ENCODE results near the gene ATP2A3.

ATP2A3 gene

DNA sequence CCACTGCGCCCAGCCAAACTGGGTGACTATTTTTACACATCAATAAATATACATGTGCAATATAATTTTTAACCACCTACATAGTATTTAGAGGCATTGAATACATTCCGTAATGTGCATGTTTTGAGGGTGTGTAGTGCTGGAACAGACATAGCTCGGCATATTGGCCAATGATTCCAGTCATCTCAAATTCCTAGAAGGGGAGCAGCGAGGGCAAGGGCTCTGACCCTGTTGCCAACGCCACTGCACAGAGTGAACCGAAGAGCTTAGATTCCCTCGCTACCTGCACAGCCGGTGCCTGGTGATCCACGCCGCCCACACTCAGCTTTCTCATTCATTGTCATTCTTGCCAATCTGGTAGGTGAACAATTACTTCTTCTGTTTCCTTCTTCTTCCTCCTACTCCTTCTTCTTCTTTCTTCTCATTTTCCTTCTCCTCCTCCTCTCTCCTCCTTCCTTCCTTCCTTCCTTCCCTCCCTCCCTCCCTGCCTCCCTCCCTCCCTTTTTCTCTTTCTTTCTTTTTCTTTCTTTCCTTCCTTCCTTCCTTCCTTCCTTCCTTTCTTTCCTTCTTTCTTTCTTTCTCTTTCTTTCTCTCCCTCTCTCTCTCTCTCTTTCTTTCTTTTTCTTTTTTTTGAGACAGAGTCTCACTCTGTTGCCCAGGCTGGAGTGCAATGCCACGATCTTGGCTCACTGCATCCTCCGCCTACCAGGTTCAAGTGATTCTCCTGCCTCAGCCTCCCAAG, 26.3 kb upstream of the ATP2A3 start:
- DNase-seq: no peak

DNA sequence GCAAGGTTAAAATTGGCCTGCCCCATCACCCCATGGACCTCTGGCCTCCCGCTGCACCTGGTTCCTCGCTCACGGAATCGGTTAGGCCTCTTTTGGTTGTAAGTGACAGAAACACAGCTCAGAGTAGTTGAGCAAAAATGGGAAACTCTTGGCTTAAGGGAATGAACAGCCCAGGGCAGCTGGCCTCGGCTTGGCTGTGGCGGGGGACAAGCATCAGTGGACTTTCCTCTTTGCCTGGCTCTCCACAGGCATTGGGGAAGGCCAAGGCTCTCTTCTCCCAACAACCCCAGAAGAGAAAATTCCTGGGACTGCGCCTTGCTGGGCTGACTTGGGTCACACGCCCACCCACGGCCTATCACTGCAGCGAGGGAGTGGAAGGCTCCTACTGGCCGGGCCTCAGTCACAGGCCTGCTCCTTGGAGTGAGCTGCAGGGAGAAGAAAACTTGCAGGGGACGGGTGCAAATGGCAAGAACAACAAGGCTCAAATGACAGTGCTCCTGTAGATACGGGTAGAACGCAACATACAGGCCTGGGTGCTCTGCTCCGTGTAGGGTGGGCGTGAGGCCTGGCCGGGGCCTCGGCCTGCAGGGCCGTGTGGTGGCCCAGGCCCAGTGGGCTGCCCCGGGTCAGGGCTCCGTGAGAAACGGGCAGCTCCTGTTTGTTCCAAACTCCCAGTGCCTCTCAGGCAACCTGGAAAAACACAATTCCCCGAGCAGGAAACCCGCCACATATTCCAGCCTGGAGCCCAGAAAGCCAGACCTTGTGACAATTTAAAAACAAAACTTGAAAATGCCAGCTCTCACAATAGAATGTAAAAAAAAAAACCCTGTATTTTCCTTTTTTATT, 25.0 kb upstream of the ATP2A3 start:
- no peak for DNase-seq

DNA sequence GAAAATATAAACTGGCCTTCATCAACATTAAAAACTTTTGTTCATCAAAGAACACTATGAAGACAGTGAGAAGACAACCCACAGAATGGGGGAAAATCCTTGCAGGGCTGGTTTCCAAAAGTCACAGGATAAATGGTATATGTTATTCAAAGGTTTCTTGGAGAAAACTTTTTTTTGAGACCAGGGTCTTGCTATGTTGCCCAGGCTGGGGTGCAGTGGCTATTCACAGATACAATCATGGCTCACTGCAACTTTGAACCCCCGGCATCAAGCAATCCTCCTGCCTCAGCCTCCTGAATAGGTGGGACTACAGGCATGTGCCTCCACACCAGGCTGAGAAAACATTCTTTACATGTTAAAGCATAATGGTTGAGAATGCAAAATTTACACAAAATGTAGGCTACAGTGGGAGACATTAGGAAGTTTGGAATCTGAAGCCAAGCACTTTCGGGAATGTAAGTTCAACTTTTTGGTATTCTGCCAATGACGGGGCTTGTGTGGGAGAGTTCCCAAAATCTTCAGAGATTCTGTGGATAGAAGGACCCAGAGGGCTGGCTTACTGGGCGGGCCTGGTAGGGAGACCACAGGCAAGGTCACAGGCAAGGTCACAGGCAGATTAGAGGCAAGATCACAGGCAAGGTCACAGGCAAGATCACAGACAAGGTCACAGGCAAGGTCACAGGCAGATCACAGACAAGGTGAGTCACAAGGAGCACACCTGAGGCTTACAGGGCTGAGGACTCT, 24.2 kb upstream of the ATP2A3 start:
- no peak for DNase-seq

DNA sequence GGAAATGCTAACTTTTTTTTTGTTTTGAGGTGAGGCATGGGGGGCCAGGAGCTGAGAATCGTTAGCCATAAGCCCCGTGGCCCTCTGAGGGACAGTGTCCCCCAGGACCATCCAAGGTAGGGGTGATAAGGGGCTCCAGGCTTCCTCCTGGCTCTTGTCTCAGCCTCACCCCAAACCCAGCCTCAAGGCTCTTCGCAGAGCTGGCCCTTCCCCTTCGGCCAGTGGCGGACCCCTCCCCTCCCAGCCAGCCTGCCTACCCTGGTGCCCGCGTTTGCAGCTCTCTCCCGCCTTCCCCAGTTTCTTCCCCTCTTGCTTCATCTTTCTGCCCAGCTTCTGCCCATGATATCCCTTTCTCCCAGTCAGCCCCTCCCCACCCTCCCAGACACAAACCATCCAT, 22.7 kb upstream of the ATP2A3 start:
- no peak for DNase-seq

DNA sequence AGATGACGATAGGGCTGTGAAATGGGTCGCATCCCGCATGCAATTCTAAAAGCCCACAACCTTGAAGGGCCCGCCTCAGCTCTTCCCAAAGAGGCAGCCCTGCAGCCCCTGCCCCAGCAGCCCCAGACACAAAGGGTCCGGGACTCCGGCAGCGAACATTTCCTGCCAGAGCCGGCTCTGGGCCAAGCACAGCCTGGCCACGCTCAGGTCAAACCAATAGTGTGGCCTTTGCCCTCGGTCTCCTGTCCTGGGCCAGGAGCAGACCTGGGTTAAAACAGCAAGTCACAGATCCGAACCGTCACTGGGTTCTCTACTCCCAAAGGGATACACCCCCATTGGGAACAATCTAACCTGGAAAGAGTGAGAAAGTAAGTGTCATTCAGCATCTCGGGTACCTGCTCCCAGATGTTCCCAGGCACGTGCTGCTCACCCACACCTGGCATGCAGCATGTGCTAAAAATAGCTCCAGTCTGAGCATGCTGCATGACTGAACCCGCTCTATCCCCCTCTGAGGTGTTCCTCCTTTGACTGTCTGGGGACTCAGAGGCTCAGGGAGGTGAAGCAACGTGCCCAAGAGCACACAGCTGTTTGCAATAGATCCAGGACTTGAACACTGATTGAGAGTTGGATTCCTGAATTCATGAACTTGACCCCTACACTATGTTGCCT, 22.2 kb upstream of the ATP2A3 start:
- DNase-seq: no peak

DNA sequence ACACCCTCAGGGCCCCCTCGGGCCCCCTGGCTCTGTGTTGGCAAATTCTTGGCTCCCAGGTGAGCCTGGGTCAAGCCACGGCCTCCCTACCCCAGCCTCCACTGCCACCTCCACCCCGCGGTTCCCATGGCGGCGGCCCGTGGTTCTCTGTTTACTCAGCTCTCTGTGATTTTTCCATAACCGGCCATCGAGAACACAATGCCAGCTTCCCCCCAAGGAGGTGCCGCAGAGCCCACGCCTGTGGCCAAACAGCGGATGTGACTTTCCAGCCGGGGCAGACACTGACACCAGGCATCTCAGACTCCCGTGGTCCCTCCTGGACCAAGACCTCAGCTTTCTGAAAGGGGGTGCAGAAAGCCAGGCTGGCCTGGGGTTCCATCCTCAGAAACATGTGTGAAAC, 21.6 kb upstream of the ATP2A3 start:
- DNase-seq: no peak

DNA sequence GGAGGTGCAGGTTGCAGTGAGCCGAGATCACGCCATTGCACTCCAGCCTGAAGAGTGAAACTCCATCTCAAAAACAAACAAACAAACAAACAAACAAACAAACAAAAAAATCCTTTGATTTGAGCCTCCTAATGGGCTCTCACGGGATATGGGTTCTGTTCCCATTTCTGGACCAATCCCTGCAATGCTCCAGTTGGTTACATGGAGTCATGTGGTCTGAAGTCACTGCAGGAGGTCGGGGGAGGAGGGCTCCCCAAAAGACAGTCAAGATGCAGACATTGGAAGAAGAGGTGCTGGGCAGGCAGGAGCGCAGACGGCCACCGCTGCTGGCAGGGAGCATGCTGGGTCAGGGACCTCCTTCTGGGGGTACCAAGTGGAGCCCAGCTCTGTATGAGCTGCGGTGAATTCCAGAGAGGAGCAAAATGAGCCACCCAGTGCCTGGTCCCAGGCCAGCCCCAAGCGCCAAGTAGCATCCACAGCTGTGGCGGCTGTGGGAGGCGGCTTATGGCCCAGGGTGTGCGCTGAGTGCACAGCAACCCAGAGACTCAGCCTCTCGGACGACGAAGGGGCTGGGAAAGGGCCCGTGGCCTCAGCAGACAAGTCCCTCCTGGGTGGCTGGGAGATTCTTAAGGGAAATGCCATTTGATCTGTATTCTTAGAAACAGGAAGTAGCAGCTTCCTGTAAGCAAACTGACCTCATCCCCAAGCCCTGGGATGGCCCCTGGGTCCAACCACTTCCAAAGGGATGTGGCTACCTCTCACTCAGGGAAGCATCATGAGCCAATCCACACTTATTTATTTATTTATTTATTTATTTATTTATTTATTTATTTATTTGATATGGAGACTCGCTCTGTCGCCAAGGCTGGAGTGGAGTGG, 19.6 kb upstream of the ATP2A3 start:
- no peak for DNase-seq

DNA sequence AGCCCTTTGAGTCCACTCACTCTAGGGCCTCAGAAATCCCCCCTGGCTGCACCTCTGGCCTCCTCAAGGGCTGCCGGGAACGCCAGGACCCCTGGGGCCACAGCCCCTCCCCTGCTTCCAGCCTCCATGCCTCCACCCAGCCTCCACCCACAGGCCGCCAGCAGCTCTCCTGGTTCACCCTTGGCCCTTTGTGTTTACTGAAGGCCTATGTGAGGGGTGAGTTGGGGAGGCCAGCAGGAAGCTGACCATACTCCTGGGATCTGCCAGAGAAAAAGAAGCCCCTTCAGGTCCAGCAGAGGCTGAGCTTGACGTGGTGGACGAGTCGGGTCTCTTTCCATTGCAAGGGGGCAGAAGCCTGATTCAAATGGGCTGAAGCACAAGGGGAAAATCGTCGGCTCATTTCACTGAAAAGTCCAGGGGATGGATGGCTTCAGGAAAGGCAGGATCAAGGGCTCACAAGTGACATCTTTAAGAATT, 18.3 kb upstream of the ATP2A3 start:
- DNase-seq: no peak

DNA sequence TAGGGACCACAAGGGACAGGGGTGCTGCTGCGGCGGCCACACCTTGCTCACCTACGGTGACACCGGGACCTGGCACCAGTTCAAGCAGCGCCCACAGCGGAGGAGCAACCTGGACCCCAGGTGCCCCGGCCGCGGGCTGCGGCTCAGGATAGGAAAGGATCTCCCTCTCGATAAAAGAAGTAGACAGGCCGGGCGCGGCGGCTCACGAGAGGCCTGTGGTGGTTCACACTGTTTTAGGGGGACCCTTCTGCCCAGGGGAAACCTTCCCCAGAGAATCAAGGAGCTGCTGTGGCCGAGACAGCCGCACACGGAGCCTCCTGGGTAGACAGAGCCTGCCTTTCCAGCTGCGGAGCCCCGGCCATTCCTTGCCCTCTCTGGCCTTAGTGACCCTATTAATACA, 17.9 kb upstream of the ATP2A3 start:
- DNase-seq: no peak

DNA sequence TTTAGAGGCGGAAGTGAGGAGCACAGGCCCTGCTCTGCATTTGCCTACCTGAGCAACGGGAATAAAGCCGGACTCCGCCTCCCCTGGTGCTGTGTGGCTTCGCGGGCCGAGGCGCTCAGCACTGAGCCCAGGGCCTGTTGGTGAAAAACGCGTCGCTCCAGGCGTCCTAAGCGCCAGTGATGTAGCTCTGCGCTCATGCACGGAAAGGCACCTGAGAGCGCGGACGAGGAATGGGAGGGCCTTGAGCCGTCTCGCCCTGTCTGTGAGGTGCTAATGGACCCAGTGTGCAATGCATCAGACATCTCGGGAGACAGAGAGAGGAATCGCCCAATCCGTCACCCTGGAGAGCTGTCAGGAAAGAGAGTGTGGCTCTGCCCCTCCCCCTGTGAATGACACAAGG, 17.2 kb upstream of the ATP2A3 start:
- DNase-seq: no peak

DNA sequence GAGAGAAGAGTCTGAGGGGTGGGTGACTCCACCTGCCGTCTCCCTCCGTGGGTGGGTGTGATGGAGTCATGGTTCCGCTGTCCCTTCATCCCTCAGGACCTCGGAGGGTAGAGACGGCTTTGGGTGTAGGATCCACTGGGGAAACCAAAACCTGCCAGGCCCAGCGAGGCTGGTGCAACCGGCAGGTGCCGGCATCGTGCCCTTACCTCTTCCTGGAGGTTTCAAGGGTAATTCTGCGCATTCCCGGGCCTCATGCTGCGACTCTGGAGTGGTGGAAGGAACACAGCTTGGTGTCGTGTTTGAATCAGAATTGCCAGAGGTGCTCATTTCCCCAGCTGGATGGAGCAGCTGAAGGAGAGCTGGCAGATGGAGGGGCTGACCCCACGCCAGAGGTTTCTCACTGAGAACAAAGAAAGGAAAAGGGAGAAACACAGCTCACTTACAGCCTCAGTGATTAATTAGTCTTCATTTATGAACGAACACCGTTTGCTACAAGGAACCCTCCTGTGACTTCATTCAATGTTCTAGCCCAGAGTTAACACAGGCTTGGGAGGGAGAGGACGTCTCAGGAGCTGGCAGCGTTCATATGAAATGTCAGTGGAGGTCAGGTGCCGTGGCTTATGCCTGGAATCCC, 16.3 kb upstream of the ATP2A3 start:
- no peak for DNase-seq

DNA sequence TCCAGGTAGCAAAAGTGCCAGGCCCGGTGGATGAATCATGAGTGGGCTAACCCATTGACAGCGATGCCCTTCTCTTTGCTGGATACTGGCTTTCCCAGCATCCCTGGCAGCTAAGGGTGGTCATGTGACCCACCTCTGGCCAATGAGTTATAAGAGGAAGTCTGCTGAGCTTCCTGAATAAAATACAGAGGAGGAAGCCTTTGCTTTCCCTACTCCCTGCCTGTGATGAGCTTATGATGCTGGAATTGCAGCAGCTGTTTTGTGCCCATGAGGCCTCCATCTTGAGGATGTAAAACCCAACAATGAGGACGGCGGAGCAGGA, 15.0 kb upstream of the ATP2A3 start:
- DNase-seq: no peak

DNA sequence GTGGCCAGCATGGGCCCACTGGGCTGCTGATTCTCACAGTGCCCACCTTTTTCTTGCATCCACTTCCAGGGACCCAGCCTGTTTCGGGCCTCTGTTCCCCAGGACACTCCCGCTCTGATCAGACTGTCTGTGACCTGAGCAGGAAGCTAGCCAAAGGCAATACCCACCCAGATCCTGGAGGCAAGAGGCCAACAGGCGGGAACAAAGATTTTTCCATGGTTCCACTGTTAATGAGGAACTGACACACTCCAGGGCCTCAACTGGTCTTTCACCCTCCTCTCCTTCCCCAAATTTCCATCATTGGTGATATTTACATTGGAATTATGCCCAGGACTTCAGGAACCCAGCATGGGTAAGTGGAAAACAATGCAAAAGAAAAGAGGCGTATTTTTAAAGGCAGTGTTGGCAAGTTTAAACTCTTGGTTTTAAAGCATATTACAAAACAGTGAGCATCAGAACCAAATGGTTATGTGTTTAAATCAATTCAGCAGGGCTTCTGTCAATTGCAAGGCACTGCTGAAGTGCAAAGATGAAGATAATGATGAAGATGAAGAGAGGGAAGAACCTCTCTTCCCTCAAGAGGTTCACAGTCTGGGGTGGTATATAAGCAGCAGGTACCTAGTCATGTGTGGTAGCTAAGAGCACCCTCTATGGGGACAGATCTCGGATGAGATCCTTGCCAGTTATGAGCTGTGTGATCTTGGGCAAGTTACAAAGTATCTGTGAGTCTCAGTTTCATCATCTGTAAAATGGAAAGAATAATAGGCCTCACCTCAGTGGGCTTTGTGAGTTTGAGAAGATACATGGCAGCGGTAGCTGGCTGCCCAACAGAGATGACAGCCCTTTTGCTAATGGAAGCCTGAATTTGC, 14.4 kb upstream of the ATP2A3 start:
- DNase-seq: no peak

DNA sequence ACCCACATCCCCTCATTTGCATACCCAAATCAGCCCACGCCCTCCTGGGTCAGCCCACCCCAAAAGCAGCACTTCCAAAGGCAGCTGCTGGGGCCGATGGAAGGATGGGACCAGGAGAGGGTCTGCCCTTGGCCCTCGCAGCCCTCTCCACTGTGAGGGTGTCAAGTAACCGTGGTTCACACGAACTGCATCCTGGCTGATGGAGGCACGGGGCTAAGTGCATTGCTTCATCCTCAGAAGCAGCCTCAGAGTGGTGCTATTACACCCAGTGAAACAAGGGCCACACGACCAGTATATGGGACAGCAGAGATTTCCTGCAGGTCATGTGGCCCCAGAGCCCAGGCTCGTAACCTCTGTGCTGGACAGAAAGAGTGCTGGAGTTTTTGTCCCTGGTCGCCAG, 13.2 kb upstream of the ATP2A3 start:
- DNase-seq: no peak

DNA sequence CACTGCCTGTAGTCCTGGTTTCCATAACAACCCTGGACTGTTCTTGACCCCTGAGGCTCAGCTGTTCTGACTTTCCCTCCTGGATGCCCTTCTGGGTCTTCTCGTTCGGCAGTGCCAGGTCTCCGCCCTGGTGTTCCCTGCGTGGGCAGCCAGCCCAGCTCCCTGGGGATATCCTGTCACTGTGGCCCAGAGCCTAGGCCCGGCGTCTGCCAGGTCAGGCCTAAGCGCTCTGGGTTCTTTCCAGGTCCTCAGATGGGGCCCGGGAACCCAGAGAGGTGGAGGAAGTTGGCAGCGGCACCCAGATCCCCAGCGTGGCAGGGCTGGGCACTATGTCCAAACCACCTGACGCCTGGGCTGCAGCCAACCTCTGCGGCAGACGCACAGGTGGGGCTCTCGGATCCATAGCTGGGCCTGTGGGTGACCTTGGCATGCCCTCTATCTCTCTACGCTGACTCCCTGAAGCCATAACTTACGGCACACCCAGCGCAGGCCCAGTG, 12.5 kb upstream of the ATP2A3 start:
- no peak for DNase-seq

DNA sequence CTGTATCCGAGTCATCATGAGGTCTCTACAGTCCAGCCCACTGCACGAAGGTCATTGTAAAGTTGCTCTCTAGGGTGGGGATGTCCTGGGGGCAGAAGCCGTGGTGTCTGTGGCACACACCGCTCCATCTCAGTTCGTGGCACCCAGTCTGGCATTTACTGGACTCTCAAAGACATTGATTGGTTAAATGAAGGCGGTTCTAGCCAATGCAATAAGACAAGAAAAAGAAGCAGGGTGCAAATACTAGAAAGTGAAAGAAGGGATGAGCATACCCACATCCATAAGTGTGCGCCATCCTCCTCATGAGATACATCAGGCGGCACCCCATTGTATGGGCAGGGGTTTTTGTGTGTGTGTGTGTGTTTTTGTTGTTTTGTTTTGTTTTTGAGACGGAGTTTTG, 10.7 kb upstream of the ATP2A3 start:
- no peak for DNase-seq

DNA sequence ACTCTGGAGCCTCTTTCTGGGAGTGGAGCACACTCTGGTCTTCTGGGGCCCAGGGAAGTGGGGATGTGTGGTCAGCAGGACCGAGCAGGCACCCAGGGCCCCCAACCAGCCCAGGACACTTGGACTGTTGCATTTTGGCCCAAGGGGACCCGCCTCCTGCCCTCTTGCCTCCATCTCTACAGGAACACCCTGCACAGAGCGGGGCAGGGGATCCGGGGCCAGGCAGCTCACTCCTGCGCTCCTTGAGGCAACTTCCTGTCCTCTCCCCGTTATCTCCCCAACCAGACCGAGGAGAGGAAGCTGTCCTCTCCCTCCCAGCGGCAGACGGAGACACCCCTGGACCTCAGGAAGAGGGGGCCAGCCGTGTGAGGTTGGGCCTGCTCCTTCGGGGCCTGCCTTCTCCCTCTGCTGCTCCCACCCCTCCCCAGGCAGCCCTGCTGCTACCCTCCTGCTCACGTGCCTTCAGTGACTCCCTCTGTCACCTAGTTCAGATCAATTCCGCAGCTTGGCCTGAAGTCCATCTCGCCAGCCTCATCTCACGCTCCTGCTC, 10.0 kb upstream of the ATP2A3 start:
- DNase-seq: no peak

DNA sequence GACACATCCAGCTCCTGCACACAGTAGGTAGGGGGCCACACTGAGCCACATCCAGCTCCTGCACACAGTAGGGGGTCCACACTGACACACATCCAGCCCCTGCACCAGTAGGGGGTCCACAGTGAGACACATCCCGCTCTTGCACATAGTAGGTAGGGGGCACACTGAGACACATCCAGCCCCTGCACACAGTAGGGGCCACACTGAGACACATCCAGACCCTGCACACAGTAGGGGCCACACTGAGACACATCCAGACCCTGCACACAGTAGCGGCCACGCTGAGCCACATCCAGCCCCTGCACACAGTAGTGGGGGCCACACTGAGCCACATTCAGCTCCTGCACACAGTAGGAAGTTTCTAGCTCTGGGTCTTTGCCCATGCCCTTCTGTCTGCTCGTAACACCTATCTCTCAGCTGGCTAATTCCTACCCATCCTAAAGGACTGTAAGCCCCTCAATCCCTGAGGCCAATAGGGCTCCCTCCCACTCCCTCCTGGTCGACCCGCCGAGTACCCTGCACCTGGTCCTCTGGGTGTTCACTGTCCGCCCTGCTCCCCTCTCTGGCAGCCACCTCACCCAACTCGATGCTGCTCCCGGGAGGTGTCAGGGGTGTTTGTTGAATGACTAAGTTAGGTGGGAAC, 9.4 kb upstream of the ATP2A3 start:
- DNase-seq: no peak

DNA sequence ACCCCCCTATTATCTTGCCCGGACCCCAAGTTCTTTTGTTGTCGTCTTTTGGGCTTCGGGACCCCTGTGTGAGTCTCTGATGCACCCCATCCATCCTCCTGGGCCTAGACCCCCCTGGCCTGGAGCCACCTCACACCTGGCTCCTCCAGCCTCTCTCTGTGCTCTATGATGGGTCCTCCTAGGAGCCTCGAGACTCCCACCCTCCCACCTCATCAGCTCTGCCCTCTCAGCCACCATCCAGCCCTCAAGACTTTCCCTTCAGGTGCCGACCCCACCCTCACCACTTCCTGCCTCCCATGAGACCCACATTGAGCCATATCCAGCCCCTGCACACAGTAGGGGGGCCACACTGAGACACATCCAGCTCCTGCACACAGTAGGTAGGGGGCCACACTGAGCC, 8.7 kb upstream of the ATP2A3 start:
- DNase-seq: no peak

DNA sequence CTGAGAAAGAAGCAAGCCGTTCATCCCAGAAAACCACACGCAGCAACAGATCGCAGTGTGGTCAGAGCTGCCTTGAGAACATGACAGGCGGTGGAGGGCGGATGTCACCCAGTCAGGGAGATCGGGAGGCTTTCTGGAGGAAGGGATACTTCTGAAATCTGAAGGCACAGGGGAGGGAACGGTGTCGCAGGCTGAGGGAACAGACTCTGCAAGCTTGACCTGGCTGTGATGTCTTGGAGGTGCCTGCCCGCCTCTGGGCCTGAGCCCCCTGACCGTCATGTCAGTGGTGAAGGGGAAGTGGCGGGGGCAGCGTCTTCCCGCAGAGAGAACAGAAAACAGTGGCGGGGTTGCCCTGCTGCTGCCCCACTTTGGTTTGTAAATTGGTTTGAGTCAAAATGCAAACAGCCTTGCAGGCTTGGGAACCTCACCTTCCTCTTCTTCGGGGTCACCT, 8.1 kb upstream of the ATP2A3 start:
- no peak for DNase-seq

All from NCI-H1436 (cell line).